GM12801 (cell line): ENCODE data around the gene PIPOX.

Source experiments
- TF ChIP-seq, protein P1 (sequence below): IDR thresholded peaks from one replicate; pipeline ENCODE4 v1.5.1; 2011; ENCODE audit warnings: control low read depth; ENCODE audit not compliant: insufficient read length; ENCODE audit errors: extremely low read depth

Gene PIPOX

GRCh38 chr17:29010586-29010985 lies 32.4 kb upstream of the PIPOX start:
- TF ChIP-seq, protein P1, sequence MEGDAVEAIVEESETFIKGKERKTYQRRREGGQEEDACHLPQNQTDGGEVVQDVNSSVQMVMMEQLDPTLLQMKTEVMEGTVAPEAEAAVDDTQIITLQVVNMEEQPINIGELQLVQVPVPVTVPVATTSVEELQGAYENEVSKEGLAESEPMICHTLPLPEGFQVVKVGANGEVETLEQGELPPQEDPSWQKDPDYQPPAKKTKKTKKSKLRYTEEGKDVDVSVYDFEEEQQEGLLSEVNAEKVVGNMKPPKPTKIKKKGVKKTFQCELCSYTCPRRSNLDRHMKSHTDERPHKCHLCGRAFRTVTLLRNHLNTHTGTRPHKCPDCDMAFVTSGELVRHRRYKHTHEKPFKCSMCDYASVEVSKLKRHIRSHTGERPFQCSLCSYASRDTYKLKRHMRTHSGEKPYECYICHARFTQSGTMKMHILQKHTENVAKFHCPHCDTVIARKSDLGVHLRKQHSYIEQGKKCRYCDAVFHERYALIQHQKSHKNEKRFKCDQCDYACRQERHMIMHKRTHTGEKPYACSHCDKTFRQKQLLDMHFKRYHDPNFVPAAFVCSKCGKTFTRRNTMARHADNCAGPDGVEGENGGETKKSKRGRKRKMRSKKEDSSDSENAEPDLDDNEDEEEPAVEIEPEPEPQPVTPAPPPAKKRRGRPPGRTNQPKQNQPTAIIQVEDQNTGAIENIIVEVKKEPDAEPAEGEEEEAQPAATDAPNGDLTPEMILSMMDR: no peak

DNA sequence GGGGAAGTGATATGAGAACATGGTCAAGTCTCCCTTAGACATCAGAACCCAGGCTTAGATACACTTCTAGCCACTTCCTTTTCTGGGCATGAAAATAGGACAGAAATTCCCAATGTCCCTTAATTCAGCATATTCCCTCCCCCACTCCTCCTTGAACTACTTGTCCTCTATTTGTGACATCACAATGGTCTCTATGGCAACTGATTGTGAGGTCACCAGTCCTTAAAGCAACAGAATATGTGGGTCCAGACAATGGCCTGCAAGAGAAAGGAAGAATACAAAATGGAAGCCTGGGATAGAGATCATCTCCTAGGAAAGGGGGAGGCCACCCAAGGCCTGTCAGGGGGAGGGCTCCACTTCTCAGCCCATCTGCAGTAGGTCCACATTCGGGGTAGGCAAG lies 30.4 kb upstream of the PIPOX start:
- TF ChIP-seq, protein P1: no peak

GRCh38 chr17:29014716-29015115 lies 28.2 kb upstream of the PIPOX start:
- TF ChIP-seq, protein P1: no peak

GRCh38 chr17:29016345-29017210 lies 26.4 kb upstream of the PIPOX start:
- TF ChIP-seq, protein P1: no peak

- TF ChIP-seq, protein P1: no peak
Observed at GRCh38 chr17:29018788-29019474, 24.0 kb upstream of the PIPOX start.

GRCh38 chr17:29019475-29020181 lies 23.3 kb upstream of the PIPOX start:
- TF ChIP-seq, protein P1: no peak

DNA sequence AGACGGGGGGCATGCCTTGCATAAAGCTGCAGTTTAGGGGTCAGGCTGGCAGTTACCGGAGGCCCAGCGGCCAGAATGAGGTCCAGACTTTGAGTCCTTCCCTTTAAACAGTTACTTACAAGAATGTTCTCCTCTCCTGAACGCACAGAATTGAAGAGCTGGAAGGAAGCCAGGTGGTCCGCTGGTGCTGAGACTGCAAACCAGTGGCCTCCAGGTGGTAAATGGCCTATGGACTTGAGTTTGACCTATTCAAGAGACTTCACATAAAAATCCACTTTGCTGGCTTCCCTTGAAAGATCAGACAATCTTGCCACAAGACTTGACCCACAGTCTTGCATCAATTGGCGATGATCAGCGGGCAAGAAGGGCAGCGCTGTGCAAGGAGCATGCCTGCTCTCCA lies 22.4 kb upstream of the PIPOX start:
- TF ChIP-seq, protein P1: no peak
